Thyroid gland (tissue), 4 donors: ENCODE measurements around the gene IZUMO4.

ENCODE experiments used
- POLR2A ChIP-seq, 2 donors: fragments of 450-650 bp; IDR thresholded peaks; one replicate each; pipeline ENCODE4 v1.6.1; 2017; ENCODE audit warnings: antibody characterized with exemption in 2 of 2, mild to moderate bottlenecking in 2 of 2, moderate library complexity in 1 of 2
- TF ChIP-seq, protein P1 (sequence below), 6 experiments: fragments of 200-600 bp in 3 of 6; fragments of 450-650 bp in 3 of 6; sonication (generic) in 3 of 6; IDR thresholded peaks; one replicate each; pipeline ENCODE4 v1.5.1; 2016 to 2019; ENCODE audit warnings: antibody characterized with exemption in 6 of 6, mild to moderate bottlenecking in 2 of 6, inconsistent platforms in 1 of 6, moderate library complexity in 1 of 6

DNA sequence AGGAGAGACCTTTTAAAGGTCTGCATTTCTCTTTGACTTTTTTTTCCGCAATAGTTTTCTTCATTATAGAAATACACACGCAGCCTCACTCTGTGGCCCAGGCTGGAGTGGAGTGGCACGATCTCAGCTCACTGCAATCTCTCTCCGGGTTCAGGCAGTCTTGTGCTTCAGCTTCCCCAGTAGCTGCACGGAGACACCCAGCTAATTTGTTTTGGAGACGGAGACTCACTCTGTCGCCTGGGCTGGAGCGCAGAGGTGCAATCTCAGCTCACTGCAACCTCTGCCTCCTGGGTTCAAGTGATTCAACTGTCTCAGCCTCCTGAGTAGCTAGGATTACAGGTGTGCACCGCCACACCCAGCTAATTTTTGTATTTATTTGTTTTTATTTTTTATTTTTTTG, 33.9 kb upstream of the IZUMO4 start:
- TF ChIP-seq, protein P1, sequence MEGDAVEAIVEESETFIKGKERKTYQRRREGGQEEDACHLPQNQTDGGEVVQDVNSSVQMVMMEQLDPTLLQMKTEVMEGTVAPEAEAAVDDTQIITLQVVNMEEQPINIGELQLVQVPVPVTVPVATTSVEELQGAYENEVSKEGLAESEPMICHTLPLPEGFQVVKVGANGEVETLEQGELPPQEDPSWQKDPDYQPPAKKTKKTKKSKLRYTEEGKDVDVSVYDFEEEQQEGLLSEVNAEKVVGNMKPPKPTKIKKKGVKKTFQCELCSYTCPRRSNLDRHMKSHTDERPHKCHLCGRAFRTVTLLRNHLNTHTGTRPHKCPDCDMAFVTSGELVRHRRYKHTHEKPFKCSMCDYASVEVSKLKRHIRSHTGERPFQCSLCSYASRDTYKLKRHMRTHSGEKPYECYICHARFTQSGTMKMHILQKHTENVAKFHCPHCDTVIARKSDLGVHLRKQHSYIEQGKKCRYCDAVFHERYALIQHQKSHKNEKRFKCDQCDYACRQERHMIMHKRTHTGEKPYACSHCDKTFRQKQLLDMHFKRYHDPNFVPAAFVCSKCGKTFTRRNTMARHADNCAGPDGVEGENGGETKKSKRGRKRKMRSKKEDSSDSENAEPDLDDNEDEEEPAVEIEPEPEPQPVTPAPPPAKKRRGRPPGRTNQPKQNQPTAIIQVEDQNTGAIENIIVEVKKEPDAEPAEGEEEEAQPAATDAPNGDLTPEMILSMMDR (IDR thresholded peaks at IDR 0.05): no peak
- TF ChIP-seq POLR2A (IDR thresholded peaks at IDR 0.05): no peak
